WTC11 (cell line): ENCODE data around the gene TNFRSF19. TPM values are rescaled to one million over a fixed set of nuclear protein-coding genes. Genes with fewer than 3 reads are reported as not detected.

Experiments used
- ATAC-seq: fragments of 200-7000 bp; cut with Tn5 transposase; 2 replicates; pipeline ENCODE4 v1.10.0; 2021; ENCODE audit warnings: mild to moderate bottlenecking, moderate library complexity
- CTCF ChIA-PET: fragments of 300-600 bp; sonication (Branson Sonifier 250); formaldehyde crosslinking; loops from one replicate; lab custom pipeline; 2021; ENCODE audit warnings: antibody characterized with exemption; lab: Charles Lee
- POLR2A ChIA-PET: fragments of 350-600 bp; sonication (Branson Sonifier 250); formaldehyde crosslinking; loops from one replicate; lab custom pipeline; 2021; ENCODE audit warnings: antibody characterized with exemption; lab: Charles Lee
- DNase-seq: peaks from one replicate; pipeline ENCODE4 v3.0.0; 2021; ENCODE audit warnings: low spot score
- H3K27ac Mint-ChIP-seq: 2 replicates; pipeline ENCODE4 v1.8.0; 2021; ENCODE audit warnings: mixed read lengths
- H3K27me3 Mint-ChIP-seq: 2 replicates; pipeline ENCODE4 v1.8.0; 2021; ENCODE audit warnings: low read depth, mild to moderate bottlenecking, moderate library complexity, mixed read lengths
- H3K36me3 Mint-ChIP-seq: 2 replicates; pipeline ENCODE4 v1.8.0; 2021; ENCODE audit warnings: mixed read lengths
- H3K4me1 Mint-ChIP-seq: 2 replicates; pipeline ENCODE4 v1.8.0; 2022; ENCODE audit warnings: mixed read lengths
- H3K4me3 Mint-ChIP-seq: 2 replicates; pipeline ENCODE4 v1.8.0; 2021; ENCODE audit warnings: mild to moderate bottlenecking, moderate library complexity, mixed read lengths
- H3K9me3 Mint-ChIP-seq: 2 replicates; pipeline ENCODE4 v1.8.0; 2021; ENCODE audit warnings: mixed read lengths
- CREB1 ChIP-seq: sonication (generic); formaldehyde crosslinking; IDR thresholded peaks from 2 replicates; pipeline ENCODE4 v1.8.0; 2023; ENCODE audit warnings: mild to moderate bottlenecking, missing genetic modification reagents
- EMX1 ChIP-seq: fragments of 250-450 bp; sonication (Bioruptor Pico); IDR thresholded peaks from 2 replicates; pipeline ENCODE4 v1.8.0; 2021; ENCODE audit warnings: mild to moderate bottlenecking
- GABPB1 ChIP-seq: sonication (generic); formaldehyde crosslinking; IDR thresholded peaks from 2 replicates; pipeline ENCODE4 v1.8.1; 2023; ENCODE audit warnings: mild to moderate bottlenecking, missing genetic modification reagents
- NFATC4 ChIP-seq: fragments of 250-450 bp; sonication (Bioruptor Pico); IDR thresholded peaks from 2 replicates; pipeline ENCODE4 v1.9.0; 2021; ENCODE audit warnings: mild to moderate bottlenecking
- NR2C2 ChIP-seq: sonication (generic); formaldehyde crosslinking; IDR thresholded peaks from 2 replicates; pipeline ENCODE4 v1.8.0; 2022; ENCODE audit warnings: mild to moderate bottlenecking, missing genetic modification reagents
- OVOL2 ChIP-seq: fragments of 250-450 bp; sonication (Bioruptor Pico); IDR thresholded peaks from 2 replicates; pipeline ENCODE4 v1.9.0; 2021; ENCODE audit warnings: mild to moderate bottlenecking, borderline replicate concordance
- TP53 ChIP-seq: sonication (generic); formaldehyde crosslinking; IDR thresholded peaks from 2 replicates; pipeline ENCODE4 v1.8.1; 2023; ENCODE audit warnings: mild to moderate bottlenecking, missing genetic modification reagents
- ZBTB21 ChIP-seq: sonication (generic); formaldehyde crosslinking; IDR thresholded peaks from 2 replicates; pipeline ENCODE4 v1.8.1; 2023; ENCODE audit warnings: mild to moderate bottlenecking, missing genetic modification reagents, borderline replicate concordance
- ZNF317 ChIP-seq: sonication (generic); formaldehyde crosslinking; IDR thresholded peaks from 2 replicates; pipeline ENCODE4 v1.8.1; 2023; ENCODE audit warnings: low read depth, mild to moderate bottlenecking, moderate library complexity, missing genetic modification reagents, borderline replicate concordance
- ZNF396 ChIP-seq: fragments of 250-450 bp; sonication (Bioruptor Pico); IDR thresholded peaks from 2 replicates; pipeline ENCODE4 v1.8.0; 2021; ENCODE audit warnings: mild to moderate bottlenecking, moderate library complexity, borderline replicate concordance
- ZNF416 ChIP-seq: fragments of 250-450 bp; sonication (Bioruptor Pico); IDR thresholded peaks from 2 replicates; pipeline ENCODE4 v1.9.0; 2021; ENCODE audit warnings: mild to moderate bottlenecking, inconsistent platforms
- total RNA-seq: library from RNA; stranded (reverse); gene quantifications from 3 replicates; pipeline ENCODE4 v1.2.3, GENCODE V29; 2021
- TF ChIP-seq, protein P1 (sequence below): sonication (generic); formaldehyde crosslinking; IDR thresholded peaks from 2 replicates; pipeline ENCODE4 v1.8.1; 2023; ENCODE audit warnings: mild to moderate bottlenecking, missing genetic modification reagents, moderate library complexity
- TF ChIP-seq, protein P2 (sequence below): sonication (generic); formaldehyde crosslinking; IDR thresholded peaks from 2 replicates; pipeline ENCODE4 v1.8.0; 2022; ENCODE audit warnings: mild to moderate bottlenecking, missing genetic modification reagents
- TF ChIP-seq, protein P3 (sequence below): sonication (generic); formaldehyde crosslinking; IDR thresholded peaks from 2 replicates; pipeline ENCODE4 v1.8.0; 2023; ENCODE audit warnings: mild to moderate bottlenecking, missing genetic modification reagents
- TF ChIP-seq, protein P4 (sequence below): sonication (generic); formaldehyde crosslinking; IDR thresholded peaks from 2 replicates; pipeline ENCODE4 v1.8.1; 2023; ENCODE audit warnings: mild to moderate bottlenecking, missing genetic modification reagents, borderline replicate concordance
- TF ChIP-seq, protein P5 (sequence below): sonication (generic); formaldehyde crosslinking; IDR thresholded peaks from 2 replicates; pipeline ENCODE4 v1.8.1; 2023; ENCODE audit warnings: mild to moderate bottlenecking, moderate library complexity, missing genetic modification reagents

The TNFRSF19 gene
- total RNA-seq, 1 experiment from 2014 or later: 0.20 TPM

DNA sequence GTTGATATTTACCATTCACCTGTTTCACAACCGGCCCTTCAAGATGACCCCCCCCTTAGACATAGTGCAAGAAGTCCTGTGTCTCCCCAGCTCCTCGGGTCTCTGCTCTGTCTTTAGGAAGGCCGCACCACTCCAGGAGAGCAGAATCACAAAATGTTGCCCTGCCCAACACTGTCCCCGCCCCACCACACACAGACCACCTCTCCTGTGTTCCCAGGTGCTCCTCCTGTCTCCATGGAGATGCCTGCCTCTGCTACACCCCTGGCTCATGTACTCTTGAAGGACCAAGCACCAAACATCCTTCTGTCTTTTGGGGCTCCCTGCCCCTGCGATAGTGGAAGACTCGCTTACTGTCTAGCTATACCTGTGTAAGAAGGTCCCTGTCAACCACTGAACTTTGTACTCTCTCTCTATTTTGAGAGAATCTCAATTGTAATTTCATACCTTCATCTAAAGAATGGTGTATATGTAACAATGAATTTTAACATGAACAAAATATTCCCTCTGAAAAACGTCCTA is 9.6 kb upstream of the TNFRSF19 start (continued):
- TF ChIP-seq, protein P1, sequence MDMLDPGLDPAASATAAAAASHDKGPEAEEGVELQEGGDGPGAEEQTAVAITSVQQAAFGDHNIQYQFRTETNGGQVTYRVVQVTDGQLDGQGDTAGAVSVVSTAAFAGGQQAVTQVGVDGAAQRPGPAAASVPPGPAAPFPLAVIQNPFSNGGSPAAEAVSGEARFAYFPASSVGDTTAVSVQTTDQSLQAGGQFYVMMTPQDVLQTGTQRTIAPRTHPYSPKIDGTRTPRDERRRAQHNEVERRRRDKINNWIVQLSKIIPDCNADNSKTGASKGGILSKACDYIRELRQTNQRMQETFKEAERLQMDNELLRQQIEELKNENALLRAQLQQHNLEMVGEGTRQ (CRISPR knock-in tag): no peak
- TF ChIP-seq, protein P2, sequence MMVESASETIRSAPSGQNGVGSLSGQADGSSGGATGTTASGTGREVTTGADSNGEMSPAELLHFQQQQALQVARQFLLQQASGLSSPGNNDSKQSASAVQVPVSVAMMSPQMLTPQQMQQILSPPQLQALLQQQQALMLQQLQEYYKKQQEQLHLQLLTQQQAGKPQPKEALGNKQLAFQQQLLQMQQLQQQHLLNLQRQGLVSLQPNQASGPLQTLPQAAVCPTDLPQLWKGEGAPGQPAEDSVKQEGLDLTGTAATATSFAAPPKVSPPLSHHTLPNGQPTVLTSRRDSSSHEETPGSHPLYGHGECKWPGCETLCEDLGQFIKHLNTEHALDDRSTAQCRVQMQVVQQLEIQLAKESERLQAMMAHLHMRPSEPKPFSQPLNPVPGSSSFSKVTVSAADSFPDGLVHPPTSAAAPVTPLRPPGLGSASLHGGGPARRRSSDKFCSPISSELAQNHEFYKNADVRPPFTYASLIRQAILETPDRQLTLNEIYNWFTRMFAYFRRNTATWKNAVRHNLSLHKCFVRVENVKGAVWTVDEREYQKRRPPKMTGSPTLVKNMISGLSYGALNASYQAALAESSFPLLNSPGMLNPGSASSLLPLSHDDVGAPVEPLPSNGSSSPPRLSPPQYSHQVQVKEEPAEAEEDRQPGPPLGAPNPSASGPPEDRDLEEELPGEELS (CRISPR knock-in tag): no peak
- no peak for TF ChIP-seq TP53
- TF ChIP-seq NR2C2 (CRISPR knock-in tag): no peak
- TF ChIP-seq, protein P3, sequence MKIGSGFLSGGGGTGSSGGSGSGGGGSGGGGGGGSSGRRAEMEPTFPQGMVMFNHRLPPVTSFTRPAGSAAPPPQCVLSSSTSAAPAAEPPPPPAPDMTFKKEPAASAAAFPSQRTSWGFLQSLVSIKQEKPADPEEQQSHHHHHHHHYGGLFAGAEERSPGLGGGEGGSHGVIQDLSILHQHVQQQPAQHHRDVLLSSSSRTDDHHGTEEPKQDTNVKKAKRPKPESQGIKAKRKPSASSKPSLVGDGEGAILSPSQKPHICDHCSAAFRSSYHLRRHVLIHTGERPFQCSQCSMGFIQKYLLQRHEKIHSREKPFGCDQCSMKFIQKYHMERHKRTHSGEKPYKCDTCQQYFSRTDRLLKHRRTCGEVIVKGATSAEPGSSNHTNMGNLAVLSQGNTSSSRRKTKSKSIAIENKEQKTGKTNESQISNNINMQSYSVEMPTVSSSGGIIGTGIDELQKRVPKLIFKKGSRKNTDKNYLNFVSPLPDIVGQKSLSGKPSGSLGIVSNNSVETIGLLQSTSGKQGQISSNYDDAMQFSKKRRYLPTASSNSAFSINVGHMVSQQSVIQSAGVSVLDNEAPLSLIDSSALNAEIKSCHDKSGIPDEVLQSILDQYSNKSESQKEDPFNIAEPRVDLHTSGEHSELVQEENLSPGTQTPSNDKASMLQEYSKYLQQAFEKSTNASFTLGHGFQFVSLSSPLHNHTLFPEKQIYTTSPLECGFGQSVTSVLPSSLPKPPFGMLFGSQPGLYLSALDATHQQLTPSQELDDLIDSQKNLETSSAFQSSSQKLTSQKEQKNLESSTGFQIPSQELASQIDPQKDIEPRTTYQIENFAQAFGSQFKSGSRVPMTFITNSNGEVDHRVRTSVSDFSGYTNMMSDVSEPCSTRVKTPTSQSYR (CRISPR knock-in tag): no peak
- no peak for TF ChIP-seq EMX1 (CRISPR knock-in tag)
- no peak for TF ChIP-seq ZNF317
- TF ChIP-seq, protein P4, sequence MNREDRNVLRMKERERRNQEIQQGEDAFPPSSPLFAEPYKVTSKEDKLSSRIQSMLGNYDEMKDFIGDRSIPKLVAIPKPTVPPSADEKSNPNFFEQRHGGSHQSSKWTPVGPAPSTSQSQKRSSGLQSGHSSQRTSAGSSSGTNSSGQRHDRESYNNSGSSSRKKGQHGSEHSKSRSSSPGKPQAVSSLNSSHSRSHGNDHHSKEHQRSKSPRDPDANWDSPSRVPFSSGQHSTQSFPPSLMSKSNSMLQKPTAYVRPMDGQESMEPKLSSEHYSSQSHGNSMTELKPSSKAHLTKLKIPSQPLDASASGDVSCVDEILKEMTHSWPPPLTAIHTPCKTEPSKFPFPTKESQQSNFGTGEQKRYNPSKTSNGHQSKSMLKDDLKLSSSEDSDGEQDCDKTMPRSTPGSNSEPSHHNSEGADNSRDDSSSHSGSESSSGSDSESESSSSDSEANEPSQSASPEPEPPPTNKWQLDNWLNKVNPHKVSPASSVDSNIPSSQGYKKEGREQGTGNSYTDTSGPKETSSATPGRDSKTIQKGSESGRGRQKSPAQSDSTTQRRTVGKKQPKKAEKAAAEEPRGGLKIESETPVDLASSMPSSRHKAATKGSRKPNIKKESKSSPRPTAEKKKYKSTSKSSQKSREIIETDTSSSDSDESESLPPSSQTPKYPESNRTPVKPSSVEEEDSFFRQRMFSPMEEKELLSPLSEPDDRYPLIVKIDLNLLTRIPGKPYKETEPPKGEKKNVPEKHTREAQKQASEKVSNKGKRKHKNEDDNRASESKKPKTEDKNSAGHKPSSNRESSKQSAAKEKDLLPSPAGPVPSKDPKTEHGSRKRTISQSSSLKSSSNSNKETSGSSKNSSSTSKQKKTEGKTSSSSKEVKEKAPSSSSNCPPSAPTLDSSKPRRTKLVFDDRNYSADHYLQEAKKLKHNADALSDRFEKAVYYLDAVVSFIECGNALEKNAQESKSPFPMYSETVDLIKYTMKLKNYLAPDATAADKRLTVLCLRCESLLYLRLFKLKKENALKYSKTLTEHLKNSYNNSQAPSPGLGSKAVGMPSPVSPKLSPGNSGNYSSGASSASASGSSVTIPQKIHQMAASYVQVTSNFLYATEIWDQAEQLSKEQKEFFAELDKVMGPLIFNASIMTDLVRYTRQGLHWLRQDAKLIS: no peak
- TF ChIP-seq ZNF416 (CRISPR knock-in tag): no peak
- TF ChIP-seq, protein P5, sequence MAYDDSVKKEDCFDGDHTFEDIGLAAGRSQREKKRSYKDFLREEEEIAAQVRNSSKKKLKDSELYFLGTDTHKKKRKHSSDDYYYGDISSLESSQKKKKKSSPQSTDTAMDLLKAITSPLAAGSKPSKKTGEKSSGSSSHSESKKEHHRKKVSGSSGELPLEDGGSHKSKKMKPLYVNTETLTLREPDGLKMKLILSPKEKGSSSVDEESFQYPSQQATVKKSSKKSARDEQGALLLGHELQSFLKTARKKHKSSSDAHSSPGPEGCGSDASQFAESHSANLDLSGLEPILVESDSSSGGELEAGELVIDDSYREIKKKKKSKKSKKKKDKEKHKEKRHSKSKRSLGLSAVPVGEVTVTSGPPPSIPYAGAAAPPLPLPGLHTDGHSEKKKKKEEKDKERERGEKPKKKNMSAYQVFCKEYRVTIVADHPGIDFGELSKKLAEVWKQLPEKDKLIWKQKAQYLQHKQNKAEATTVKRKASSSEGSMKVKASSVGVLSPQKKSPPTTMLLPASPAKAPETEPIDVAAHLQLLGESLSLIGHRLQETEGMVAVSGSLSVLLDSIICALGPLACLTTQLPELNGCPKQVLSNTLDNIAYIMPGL: no peak
- TF ChIP-seq GABPB1 (CRISPR knock-in tag): no peak

- POLR2A ChIA-PET: no interaction called here
- Mint-ChIP-seq H3K27me3 (no peaks in the 10 kb centered on the region), H3K36me3 (no peaks in the 10 kb centered on the region), H3K27ac (no peak overlapping the region), H3K9me3 (no peaks in the 10 kb centered on the region), H3K4me1 (no peaks in the 10 kb centered on the region), H3K4me3 (no peak overlapping the region)
- ATAC-seq: no peak
- no peak for DNase-seq
- CTCF ChIA-PET: no interaction called here
- TF ChIP-seq CREB1: no peak
- no peak for TF ChIP-seq NFATC4 (CRISPR knock-in tag)
- TF ChIP-seq NR2C2 (CRISPR knock-in tag): no peak
- TF ChIP-seq OVOL2 (CRISPR knock-in tag): no peak
- TF ChIP-seq, protein P4: no peak
- TF ChIP-seq ZNF396 (CRISPR knock-in tag): no peak
- TF ChIP-seq ZBTB21: no peak
Observed at GRCh38 chr13:23561261-23561660, 9.0 kb upstream of the TNFRSF19 start.
